HepG2 (cell line): ENCODE measurements around the gene SIAH1.

Experiments used
- ESRRA ChIP-seq: sonication (generic); formaldehyde crosslinking; IDR thresholded peaks from 2 replicates; pipeline ENCODE4 v1.5.1; 2020; ENCODE audit warnings: mild to moderate bottlenecking, low read depth, missing genetic modification reagents
- IRF2 ChIP-seq: IDR thresholded peaks from 2 replicates; pipeline ENCODE4 v1.6.1; 2018; ENCODE audit warnings: missing genetic modification reagents, missing compliant biosample characterization
- JUNB ChIP-seq: sonication (generic); formaldehyde crosslinking; IDR thresholded peaks from 2 replicates; pipeline ENCODE4 v1.8.0; 2022; ENCODE audit warnings: missing genetic modification reagents, mild to moderate bottlenecking, borderline replicate concordance
- KDM1A ChIP-seq: IDR thresholded peaks from 2 replicates; pipeline ENCODE4 v1.6.1; 2016; ENCODE audit warnings: missing compliant biosample characterization
- NFE2 ChIP-seq: sonication (generic); formaldehyde crosslinking; IDR thresholded peaks from 2 replicates; pipeline ENCODE4 v1.4.0; 2020; ENCODE audit warnings: missing genetic modification reagents
- SMAD1 ChIP-seq: sonication (generic); formaldehyde crosslinking; IDR thresholded peaks from 2 replicates; pipeline ENCODE4 v1.4.0; 2020; ENCODE audit warnings: missing genetic modification reagents, low read depth, mild to moderate bottlenecking, borderline replicate concordance
- ZNF260 ChIP-seq: sonication (generic); formaldehyde crosslinking; IDR thresholded peaks from 2 replicates; pipeline ENCODE4 v1.4.0; 2020; ENCODE audit warnings: missing genetic modification reagents, low read depth, mild to moderate bottlenecking, borderline replicate concordance
- TF ChIP-seq, protein P1 (sequence below): sonication (generic); formaldehyde crosslinking; IDR thresholded peaks from 2 replicates; pipeline ENCODE4 v1.4.0; 2020; ENCODE audit warnings: missing genetic modification reagents
- TF ChIP-seq, protein P2 (sequence below): sonication (generic); formaldehyde crosslinking; IDR thresholded peaks from 2 replicates; pipeline ENCODE4 v1.4.0; 2020; ENCODE audit warnings: missing genetic modification reagents, borderline replicate concordance
- TF ChIP-seq, protein P3 (sequence below): IDR thresholded peaks from 2 replicates; pipeline ENCODE4 v1.6.1; 2012; ENCODE audit warnings: inconsistent platforms
- TF ChIP-seq, protein P4 (sequence below): sonication (generic); formaldehyde crosslinking; IDR thresholded peaks from 2 replicates; pipeline ENCODE4 v1.8.0; 2022; ENCODE audit warnings: mild to moderate bottlenecking, missing genetic modification reagents, moderate library complexity

DNA sequence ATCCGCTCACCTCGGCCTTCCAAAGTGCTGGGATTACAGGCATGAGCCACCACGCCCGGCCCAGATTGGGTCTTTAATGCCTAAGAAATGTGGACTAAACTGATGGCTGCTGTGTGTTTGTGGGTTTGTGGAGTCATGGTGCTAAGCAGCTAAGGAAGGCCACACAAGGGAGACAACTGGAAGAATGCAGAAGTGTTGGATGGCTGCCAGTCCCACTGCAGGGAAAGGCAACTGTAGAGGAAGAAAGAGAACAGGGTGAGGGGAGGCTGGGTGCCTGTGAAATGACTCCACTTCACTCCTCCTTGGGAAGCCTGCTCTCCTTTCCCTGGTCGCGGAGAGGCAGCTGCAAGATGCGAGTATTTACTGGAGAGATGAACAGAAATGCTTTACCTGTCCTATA is 23.5 kb upstream of the SIAH1 start:
- TF ChIP-seq, protein P1, sequence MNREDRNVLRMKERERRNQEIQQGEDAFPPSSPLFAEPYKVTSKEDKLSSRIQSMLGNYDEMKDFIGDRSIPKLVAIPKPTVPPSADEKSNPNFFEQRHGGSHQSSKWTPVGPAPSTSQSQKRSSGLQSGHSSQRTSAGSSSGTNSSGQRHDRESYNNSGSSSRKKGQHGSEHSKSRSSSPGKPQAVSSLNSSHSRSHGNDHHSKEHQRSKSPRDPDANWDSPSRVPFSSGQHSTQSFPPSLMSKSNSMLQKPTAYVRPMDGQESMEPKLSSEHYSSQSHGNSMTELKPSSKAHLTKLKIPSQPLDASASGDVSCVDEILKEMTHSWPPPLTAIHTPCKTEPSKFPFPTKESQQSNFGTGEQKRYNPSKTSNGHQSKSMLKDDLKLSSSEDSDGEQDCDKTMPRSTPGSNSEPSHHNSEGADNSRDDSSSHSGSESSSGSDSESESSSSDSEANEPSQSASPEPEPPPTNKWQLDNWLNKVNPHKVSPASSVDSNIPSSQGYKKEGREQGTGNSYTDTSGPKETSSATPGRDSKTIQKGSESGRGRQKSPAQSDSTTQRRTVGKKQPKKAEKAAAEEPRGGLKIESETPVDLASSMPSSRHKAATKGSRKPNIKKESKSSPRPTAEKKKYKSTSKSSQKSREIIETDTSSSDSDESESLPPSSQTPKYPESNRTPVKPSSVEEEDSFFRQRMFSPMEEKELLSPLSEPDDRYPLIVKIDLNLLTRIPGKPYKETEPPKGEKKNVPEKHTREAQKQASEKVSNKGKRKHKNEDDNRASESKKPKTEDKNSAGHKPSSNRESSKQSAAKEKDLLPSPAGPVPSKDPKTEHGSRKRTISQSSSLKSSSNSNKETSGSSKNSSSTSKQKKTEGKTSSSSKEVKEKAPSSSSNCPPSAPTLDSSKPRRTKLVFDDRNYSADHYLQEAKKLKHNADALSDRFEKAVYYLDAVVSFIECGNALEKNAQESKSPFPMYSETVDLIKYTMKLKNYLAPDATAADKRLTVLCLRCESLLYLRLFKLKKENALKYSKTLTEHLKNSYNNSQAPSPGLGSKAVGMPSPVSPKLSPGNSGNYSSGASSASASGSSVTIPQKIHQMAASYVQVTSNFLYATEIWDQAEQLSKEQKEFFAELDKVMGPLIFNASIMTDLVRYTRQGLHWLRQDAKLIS (CRISPR knock-in tag): no peak
- TF ChIP-seq ZNF260: no peak
- TF ChIP-seq, protein P2, sequence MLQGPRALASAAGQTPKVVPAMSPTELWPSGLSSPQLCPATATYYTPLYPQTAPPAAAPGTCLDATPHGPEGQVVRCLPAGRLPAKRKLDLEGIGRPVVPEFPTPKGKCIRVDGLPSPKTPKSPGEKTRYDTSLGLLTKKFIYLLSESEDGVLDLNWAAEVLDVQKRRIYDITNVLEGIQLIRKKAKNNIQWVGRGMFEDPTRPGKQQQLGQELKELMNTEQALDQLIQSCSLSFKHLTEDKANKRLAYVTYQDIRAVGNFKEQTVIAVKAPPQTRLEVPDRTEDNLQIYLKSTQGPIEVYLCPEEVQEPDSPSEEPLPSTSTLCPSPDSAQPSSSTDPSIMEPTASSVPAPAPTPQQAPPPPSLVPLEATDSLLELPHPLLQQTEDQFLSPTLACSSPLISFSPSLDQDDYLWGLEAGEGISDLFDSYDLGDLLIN (CRISPR knock-in tag): no peak
- no peak for TF ChIP-seq KDM1A (CRISPR knock-in tag)
- no peak for TF ChIP-seq JUNB (CRISPR knock-in tag)
- no peak for TF ChIP-seq NFE2 (CRISPR knock-in tag)
- TF ChIP-seq SMAD1: no peak
- TF ChIP-seq, protein P3, sequence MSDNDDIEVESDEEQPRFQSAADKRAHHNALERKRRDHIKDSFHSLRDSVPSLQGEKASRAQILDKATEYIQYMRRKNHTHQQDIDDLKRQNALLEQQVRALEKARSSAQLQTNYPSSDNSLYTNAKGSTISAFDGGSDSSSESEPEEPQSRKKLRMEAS: no peak
- no peak for TF ChIP-seq ESRRA (CRISPR knock-in tag)
- TF ChIP-seq IRF2 (CRISPR knock-in tag): no peak
- TF ChIP-seq, protein P4, sequence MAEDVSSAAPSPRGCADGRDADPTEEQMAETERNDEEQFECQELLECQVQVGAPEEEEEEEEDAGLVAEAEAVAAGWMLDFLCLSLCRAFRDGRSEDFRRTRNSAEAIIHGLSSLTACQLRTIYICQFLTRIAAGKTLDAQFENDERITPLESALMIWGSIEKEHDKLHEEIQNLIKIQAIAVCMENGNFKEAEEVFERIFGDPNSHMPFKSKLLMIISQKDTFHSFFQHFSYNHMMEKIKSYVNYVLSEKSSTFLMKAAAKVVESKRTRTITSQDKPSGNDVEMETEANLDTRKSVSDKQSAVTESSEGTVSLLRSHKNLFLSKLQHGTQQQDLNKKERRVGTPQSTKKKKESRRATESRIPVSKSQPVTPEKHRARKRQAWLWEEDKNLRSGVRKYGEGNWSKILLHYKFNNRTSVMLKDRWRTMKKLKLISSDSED (CRISPR knock-in tag): no peak
